ENCODE measurements around the gene PPP1R10. TPM values are rescaled to one million over a fixed set of nuclear protein-coding genes. Genes with fewer than 3 reads are reported as not detected.

Gene PPP1R10
- total RNA-seq, 1 experiment from 2014 or later = 123 TPM

DNA sequence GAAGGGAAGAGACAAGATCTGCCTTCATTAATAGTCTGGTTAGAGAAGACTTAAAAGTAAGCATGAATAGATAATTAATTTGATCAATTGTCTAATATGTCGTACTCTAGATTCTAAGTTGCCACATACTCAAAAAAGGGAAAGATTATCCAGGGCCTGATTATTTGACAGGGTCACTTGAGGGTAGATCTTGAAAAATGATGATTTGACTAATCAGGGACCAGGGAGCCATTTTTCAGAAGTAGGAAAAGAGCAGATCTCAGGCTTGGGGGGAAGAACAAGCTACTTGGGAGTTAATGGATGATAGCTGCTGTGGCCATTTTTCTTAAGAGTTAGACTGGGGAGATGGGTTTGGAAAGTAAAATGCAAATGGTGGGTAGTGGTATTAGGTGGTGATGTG, 24.8 kb downstream of the PPP1R10 start:
- Histone ChIP-seq H3K9ac (ENCODE audit: extremely low read depth, insufficient read length, low read length) (no peak overlapping the region), H3K4ac (ENCODE audit: low read depth, low read length) (no peak overlapping the region), H3K14ac (ENCODE audit: insufficient read depth, low read length) (no peak overlapping the region), H2AFZ (ENCODE audit: low read length) (no peak overlapping the region), H3K79me2 (ENCODE audit: insufficient read depth, low read length) (no peaks in the 10 kb centered on the region; the same call in 1 of the 2 replicates), H3K27me3 (ENCODE audit: insufficient read depth, low read length) (no peaks in the 10 kb centered on the region), H4K20me1 (ENCODE audit: control insufficient read depth, insufficient read depth, insufficient read length) (no peaks in the 10 kb centered on the region), H2BK12ac (ENCODE audit: insufficient read length, low read depth, low read length) (no peak overlapping the region), H3K18ac (ENCODE audit: insufficient read length, low read depth, low read length) (no peak overlapping the region), H4K5ac (ENCODE audit: insufficient read length, low read depth, low read length) (no peak overlapping the region), H3K4me2 (ENCODE audit: insufficient read depth, insufficient read length, low read length) (no peak overlapping the region), H3K79me1 (ENCODE audit: insufficient read depth, low read depth, low read length, poor library complexity, severe bottlenecking) (peaks cover 5% of the 10 kb centered on the region), H4K91ac (ENCODE audit: insufficient read length, low read depth, low read length) (no peak overlapping the region), H3K4me1 (ENCODE audit: insufficient read depth, low read length) (no peaks in the 10 kb centered on the region), H3K27ac (ENCODE audit: insufficient read length, low read depth, low read length) (no peak overlapping the region), H3K23me2 (ENCODE audit: insufficient read length, low read depth, low read length, poor library complexity, severe bottlenecking) (no peaks in the 10 kb centered on the region), H3T11ph (ENCODE audit: low read length) (no peak overlapping the region), H3K56ac (ENCODE audit: insufficient read length, low read depth, low read length) (no peak overlapping the region), H4K8ac (replicated peaks; ENCODE audit: insufficient read length, low read depth, low read length) (no peak overlapping the region), H2BK5ac (ENCODE audit: insufficient read length, low read length) (no peak overlapping the region), H3K23ac (ENCODE audit: insufficient read length, low read depth, low read length) (no peak overlapping the region), H2BK20ac (ENCODE audit: low read depth, low read length, poor library complexity, severe bottlenecking) (no peak overlapping the region), H3K9me3 (ENCODE audit: control insufficient read depth, low read depth, low read length) (no peaks in the 10 kb centered on the region), H2BK15ac (ENCODE audit: low read depth, low read length) (no peak overlapping the region), H2BK120ac (ENCODE audit: low read depth, low read length, poor library complexity, severe bottlenecking) (no peak overlapping the region), H2AK5ac (ENCODE audit: insufficient read length, low read length) (no peak overlapping the region)
- Mint-ChIP-seq H3K27me3 (ENCODE audit: low read depth) (no peaks in the 10 kb centered on the region), H3K4me3 (no peak overlapping the region; a peak in 1 of 5 replicates), H3K36me3 (ENCODE audit: insufficient read depth in 1 of 3, low read depth in 3 of 3) (peaks cover 45 to 81% (median 64%) of the 10 kb centered on the region in 3 experiments; a peak in 6 of 7 replicates), H3K9me3 (no peaks in the 10 kb centered on the region), H3K27ac (peak overlapping the region in 1 of 3 experiments; percentile 7; a peak in 2 of 7 replicates), H3K4me1 (peaks cover 0 to 2% of the 10 kb centered on the region in 2 experiments; a peak in 1 of 4 replicates)
- WGBS (ENCODE audit: extremely low coverage, insufficient read length, low lambda C conversion rate) = no CpG with 5 or more reads among the region's 1 CpG
- DNase-seq = no peak
- TF ChIP-seq, protein P1, sequence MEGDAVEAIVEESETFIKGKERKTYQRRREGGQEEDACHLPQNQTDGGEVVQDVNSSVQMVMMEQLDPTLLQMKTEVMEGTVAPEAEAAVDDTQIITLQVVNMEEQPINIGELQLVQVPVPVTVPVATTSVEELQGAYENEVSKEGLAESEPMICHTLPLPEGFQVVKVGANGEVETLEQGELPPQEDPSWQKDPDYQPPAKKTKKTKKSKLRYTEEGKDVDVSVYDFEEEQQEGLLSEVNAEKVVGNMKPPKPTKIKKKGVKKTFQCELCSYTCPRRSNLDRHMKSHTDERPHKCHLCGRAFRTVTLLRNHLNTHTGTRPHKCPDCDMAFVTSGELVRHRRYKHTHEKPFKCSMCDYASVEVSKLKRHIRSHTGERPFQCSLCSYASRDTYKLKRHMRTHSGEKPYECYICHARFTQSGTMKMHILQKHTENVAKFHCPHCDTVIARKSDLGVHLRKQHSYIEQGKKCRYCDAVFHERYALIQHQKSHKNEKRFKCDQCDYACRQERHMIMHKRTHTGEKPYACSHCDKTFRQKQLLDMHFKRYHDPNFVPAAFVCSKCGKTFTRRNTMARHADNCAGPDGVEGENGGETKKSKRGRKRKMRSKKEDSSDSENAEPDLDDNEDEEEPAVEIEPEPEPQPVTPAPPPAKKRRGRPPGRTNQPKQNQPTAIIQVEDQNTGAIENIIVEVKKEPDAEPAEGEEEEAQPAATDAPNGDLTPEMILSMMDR (conservative IDR thresholded peaks at IDR 0.05) = no peak

Data from H9 (cell line).